Measurements from ENCODE around the gene WRAP73. TPM values are rescaled to one million over a fixed set of nuclear protein-coding genes. Genes with fewer than 3 reads are reported as not detected.

WRAP73 gene
- total RNA-seq, 1 donor from 2014 or later = 22.5 TPM

DNA sequence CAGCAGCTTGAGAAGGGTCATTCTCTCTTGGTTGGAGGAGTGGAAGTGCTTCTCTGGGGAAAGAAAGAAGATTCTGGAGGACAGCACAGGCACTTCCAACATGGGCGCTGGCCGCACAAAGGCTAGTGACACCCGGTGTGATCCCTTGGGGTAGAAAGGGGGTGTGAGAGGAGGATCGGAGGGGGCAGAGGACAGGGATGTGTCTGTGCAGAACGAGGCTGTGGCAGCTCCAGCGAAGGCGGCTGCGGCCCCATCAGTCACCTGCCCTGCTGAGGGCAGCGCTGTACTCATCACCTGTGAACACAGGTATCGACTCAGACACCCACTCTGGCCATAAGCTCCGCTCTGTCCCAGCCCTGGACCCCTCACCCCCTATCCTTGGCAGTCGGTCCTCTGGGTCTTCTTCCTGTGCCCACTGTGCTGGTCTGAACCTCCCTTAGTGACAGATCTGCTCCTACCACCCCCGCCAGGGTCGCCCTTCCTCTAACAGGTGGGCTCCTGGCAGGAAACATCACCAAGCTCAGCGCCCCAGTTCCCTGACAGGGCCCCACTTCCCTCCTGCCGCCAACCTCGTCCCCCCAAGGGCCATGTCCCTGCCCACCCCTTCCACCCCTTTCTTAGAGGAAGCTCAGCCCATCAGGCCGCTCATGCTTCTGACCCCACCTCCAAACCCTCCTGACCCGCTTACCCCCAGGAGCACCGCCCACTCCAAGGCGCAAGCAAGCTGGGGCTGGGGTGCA, 22.5 kb upstream of the WRAP73 start:
- TF ChIP-seq CTCF (IDR thresholded peaks at IDR 0.05) = no peak
- H3K4me1 ChIP-seq = peaks cover 17% of the 10 kb centered on the region
- H3K27me3 ChIP-seq (ENCODE audit: low read depth) = peaks cover 6% of the 10 kb centered on the region
- no peaks in the 10 kb centered on the region for H3K36me3 ChIP-seq
- no peaks in the 10 kb centered on the region for H3K9me3 ChIP-seq
- no peak overlapping the region for H3K4me3 ChIP-seq
- peak; percentile 41 for DNase-seq
- H3K27ac ChIP-seq = no peak overlapping the region
- ATAC-seq = no peak
- intact Hi-C loops (cut with DNase I) = no loop called here

GRCh38 chr1:3671371-3672180, 21.7 kb upstream of the WRAP73 start:
- no peak overlapping the region for H3K27ac ChIP-seq
- H3K4me3 ChIP-seq = no peak overlapping the region
- H3K9me3 ChIP-seq = no peaks in the 10 kb centered on the region
- intact Hi-C loops (cut with DNase I) = no loop called here
- ATAC-seq (no peak), DNase-seq (peak; percentile 50)
- peaks cover 6% of the 10 kb centered on the region for H3K27me3 ChIP-seq (ENCODE audit: low read depth)
- H3K36me3 ChIP-seq = no peaks in the 10 kb centered on the region
- H3K4me1 ChIP-seq = peaks cover 17% of the 10 kb centered on the region
- no peak for TF ChIP-seq CTCF (IDR thresholded peaks at IDR 0.05)

GRCh38 chr1:3670823-3671265, 20.9 kb upstream of the WRAP73 start:
- no peak overlapping the region for H3K4me3 ChIP-seq
- no peaks in the 10 kb centered on the region for H3K36me3 ChIP-seq
- no peak overlapping the region for H3K27ac ChIP-seq
- H3K27me3 ChIP-seq (ENCODE audit: low read depth) = peaks cover 6% of the 10 kb centered on the region
- no peak for ATAC-seq
- H3K4me1 ChIP-seq = peaks cover 17% of the 10 kb centered on the region
- H3K9me3 ChIP-seq = no peaks in the 10 kb centered on the region
- TF ChIP-seq CTCF (IDR thresholded peaks at IDR 0.05) = no peak
- DNase-seq = peak; percentile 42
- intact Hi-C loops (cut with DNase I) = no loop called here

DNA sequence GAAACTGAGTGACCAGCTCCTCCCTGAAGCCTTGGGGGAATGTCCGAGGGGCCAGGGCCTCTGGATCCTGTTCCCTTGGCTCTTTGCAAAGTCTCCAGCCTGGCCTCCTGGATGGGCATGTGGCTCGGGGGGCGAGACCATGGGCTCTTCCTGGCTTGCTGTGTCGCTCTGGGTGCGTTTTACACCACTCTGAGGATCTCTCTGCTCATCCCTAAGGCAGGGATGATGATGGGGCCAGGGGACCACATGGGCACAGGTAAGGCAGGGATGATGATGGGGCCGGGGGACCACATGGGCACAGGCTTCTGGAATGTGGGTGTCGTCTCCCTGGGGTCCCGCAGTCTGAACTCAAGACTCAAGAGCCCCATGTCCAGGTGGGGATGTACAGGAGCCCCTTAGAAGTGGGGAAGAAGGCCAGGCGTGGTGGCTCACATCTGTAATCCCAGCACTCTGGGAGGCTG, 20.1 kb upstream of the WRAP73 start:
- H3K27me3 ChIP-seq (ENCODE audit: low read depth) = peaks cover 6% of the 10 kb centered on the region
- no peaks in the 10 kb centered on the region for H3K36me3 ChIP-seq
- no peaks in the 10 kb centered on the region for H3K9me3 ChIP-seq
- intact Hi-C loops (cut with DNase I) = no loop called here
- no peak overlapping the region for H3K27ac ChIP-seq
- DNase-seq (no peak), ATAC-seq (no peak)
- H3K4me1 ChIP-seq = peaks cover 17% of the 10 kb centered on the region
- H3K4me3 ChIP-seq = no peak overlapping the region
- no peak for TF ChIP-seq CTCF (IDR thresholded peaks at IDR 0.05)

- Histone ChIP-seq H3K9me3 (no peaks in the 10 kb centered on the region), H3K27me3 (ENCODE audit: low read depth) (peaks cover 5% of the 10 kb centered on the region), H3K27ac (no peak overlapping the region), H3K4me1 (peaks cover 16% of the 10 kb centered on the region), H3K36me3 (no peaks in the 10 kb centered on the region), H3K4me3 (peak overlapping the region; percentile 8)
- intact Hi-C loops (cut with DNase I) = no loop called here
- DNase-seq (peak; percentile 43), ATAC-seq (no peak)
- no peak for TF ChIP-seq CTCF (IDR thresholded peaks at IDR 0.05)
Observed at GRCh38 chr1:3669421-3669821, 19.5 kb upstream of the WRAP73 start.

Measured in lower lobe of right lung (tissue), 2 donors.